Karpas-422 (cell line): Measurements from ENCODE around the gene UBE2Q2. TPM values are rescaled to one million over a fixed set of nuclear protein-coding genes. Genes with fewer than 3 reads are reported as not detected.

ENCODE experiments used
- DNase-seq: peaks from one replicate; pipeline ENCODE4 v3.0.0-alpha.2; 2015
- H2AFZ ChIP-seq: fragments of 200-600 bp; sonication (generic); 2 replicates; pipeline ENCODE4 v1.6.1; 2014; ENCODE audit warnings: antibody characterized with exemption, low read length, mixed read lengths
- H3K27ac ChIP-seq: fragments of 200-600 bp; sonication (generic); 2 replicates; pipeline ENCODE4 v1.5.1; 2014; ENCODE audit warnings: mild to moderate bottlenecking, low read length, moderate library complexity
- H3K27me3 ChIP-seq: fragments of 200-600 bp; sonication (generic); 2 replicates; pipeline ENCODE4 v1.6.1; 2014; ENCODE audit warnings: low read length, mixed read lengths
- H3K36me3 ChIP-seq: fragments of 200-600 bp; sonication (generic); 2 replicates; pipeline ENCODE4 v1.6.1; 2014; ENCODE audit warnings: low read length, mixed read lengths; ENCODE audit not compliant: insufficient read depth
- H3K4me1 ChIP-seq: fragments of 200-600 bp; sonication (generic); 2 replicates; pipeline ENCODE4 v1.6.1; 2014; ENCODE audit warnings: mild to moderate bottlenecking, low read length, mixed read lengths
- H3K4me2 ChIP-seq: fragments of 200-600 bp; sonication (generic); 2 replicates; pipeline ENCODE4 v1.6.1; 2014; ENCODE audit warnings: low read length, low read depth, mild to moderate bottlenecking; ENCODE audit not compliant: poor library complexity, severe bottlenecking
- H3K4me3 ChIP-seq: fragments of 200-600 bp; sonication (generic); 2 replicates; pipeline ENCODE4 v1.5.1; 2014; ENCODE audit warnings: mild to moderate bottlenecking, antibody characterized with exemption, low read length, mixed read lengths
- H3K79me2 ChIP-seq: fragments of 200-600 bp; sonication (generic); 2 replicates; pipeline ENCODE4 v1.6.1; 2014; ENCODE audit warnings: mild to moderate bottlenecking, low read length, mixed read lengths
- H3K9ac ChIP-seq: fragments of 200-600 bp; sonication (generic); 2 replicates; pipeline ENCODE4 v1.6.0; 2014; ENCODE audit warnings: low read length
- H3K9me2 ChIP-seq: fragments of 200-600 bp; sonication (generic), shearing (Covaris generic); replicated peaks from 2 replicates; pipeline ENCODE4 v1.6.0; 2014; ENCODE audit warnings: mild to moderate bottlenecking, low read length, moderate library complexity; ENCODE audit not compliant: insufficient read depth
- H3K9me3 ChIP-seq: fragments of 300-700, 200-600 bp; sonication (generic); 2 replicates; pipeline ENCODE4 v1.6.1; 2014; ENCODE audit warnings: low read length, mixed read lengths
- H4K20me1 ChIP-seq: fragments of 200-600 bp; sonication (generic); 2 replicates; pipeline ENCODE4 v1.6.1; 2014; ENCODE audit warnings: mild to moderate bottlenecking, antibody characterized with exemption, low read length, low read depth; ENCODE audit not compliant: insufficient read depth
- total RNA-seq: library from RNA; depleted of rRNA; stranded (reverse); fragments of >200 nt; shearing (Covaris generic); gene quantifications from 2 replicates; pipeline ENCODE4 v1.2.3, GENCODE V29; 2014; ENCODE audit warnings: low replicate concordance

The UBE2Q2 gene
- total RNA-seq, 1 experiment from 2014 or later = 36.3 TPM

DNA sequence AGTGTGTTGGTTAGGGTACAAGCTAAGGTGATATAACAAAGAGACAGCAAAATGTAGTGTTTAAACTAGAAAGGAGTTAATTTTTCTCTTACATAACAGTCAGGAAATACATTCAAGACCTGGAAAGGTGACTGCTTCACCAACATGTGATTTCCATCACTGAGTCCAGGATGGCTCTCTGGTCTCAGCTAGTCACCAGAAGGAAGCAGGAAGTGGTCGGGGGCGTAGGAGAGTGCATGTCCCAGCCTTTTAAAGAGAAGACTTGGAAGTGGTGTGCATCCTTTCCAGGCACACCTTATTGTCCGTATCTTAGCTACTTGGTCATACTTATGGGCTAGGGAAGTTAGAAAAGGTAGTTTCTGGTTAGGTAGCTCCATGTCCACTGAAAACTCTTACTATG lies 11.1 kb upstream of the UBE2Q2 start:
- no peaks in the 10 kb centered on the region for H3K36me3 ChIP-seq
- H3K27me3 ChIP-seq = no peaks in the 10 kb centered on the region
- H3K9me2 ChIP-seq = no peaks in the 10 kb centered on the region
- no peak overlapping the region for H3K27ac ChIP-seq
- H3K4me3 ChIP-seq = no peak overlapping the region
- H2AFZ ChIP-seq = no peak overlapping the region
- DNase-seq = no peak
- no peaks in the 10 kb centered on the region for H3K79me2 ChIP-seq
- no peak overlapping the region for H3K4me2 ChIP-seq
- no peaks in the 10 kb centered on the region for H3K9me3 ChIP-seq
- peaks cover 9% of the 10 kb centered on the region for H3K4me1 ChIP-seq
- no peak overlapping the region for H3K9ac ChIP-seq
- no peaks in the 10 kb centered on the region for H4K20me1 ChIP-seq

DNA sequence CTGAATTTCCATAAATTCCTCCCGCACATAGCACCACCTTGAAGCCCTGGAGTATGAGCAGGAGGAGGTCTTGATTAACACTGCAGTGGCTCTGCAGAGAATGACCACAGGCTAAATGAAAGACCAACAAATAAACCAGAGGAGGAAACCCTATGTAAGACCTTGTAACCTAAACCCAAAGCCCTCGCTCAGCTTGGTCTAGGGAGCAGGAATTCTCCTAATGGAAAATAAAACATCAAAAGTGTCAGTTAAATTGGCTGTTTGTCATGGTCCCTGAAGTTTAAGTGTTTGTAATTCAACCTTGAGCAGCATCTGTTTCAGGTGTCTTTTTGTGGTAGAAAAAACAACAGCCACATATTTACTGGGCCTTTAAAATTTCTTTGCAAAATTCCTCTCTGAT lies 9.2 kb upstream of the UBE2Q2 start:
- no peak overlapping the region for H3K4me3 ChIP-seq
- DNase-seq = no peak
- no peak overlapping the region for H3K27ac ChIP-seq
- no peaks in the 10 kb centered on the region for H3K9me2 ChIP-seq
- H3K4me1 ChIP-seq = peaks cover 5% of the 10 kb centered on the region
- H3K36me3 ChIP-seq = no peaks in the 10 kb centered on the region
- H3K4me2 ChIP-seq = no peak overlapping the region
- H3K79me2 ChIP-seq = no peaks in the 10 kb centered on the region
- no peaks in the 10 kb centered on the region for H3K27me3 ChIP-seq
- no peak overlapping the region for H3K9ac ChIP-seq
- H2AFZ ChIP-seq = no peak overlapping the region
- H3K9me3 ChIP-seq = no peaks in the 10 kb centered on the region
- no peaks in the 10 kb centered on the region for H4K20me1 ChIP-seq

DNA sequence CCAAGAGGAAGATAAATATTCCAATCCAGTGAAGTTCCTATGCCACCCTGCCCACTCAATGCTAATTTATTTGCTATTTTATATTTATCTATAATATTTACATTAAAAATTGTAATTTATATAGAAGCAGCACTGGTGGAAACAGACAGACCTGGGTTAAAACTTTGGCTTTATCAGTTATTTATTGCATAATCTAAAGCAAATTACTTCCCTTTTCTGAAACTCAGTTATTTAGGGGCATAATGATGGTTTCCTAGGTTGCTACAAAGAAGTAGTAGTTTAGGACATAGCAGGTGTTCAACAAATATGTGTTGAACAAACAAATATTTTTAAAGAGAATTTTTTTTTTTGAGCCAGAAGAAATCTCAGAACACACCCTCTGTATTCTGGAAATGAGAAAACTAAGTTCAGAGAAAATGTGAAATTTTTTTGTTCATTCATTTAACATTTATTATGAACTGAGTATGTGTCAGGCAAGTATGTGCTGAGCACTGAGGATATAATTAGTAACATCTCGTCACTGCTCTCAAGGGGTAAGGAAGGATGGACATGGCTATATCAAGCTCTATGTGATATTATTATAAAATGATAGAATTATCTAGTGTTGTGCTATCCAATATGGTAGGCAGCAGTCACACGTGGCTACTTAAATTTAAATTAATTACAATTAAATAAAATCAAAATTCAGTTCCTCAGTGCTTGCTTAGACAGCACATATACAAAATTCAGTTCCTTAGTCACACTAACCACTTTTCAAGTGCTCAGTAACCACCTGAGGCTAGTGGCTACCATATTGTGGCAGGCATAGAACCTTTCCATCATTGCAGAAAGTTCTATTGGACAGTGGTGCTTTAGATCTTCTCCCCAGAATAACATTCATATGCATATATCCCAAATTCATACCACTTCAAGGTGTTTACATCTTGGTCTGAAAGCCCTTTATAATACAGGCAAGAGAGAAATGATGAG lies 7.0 kb upstream of the UBE2Q2 start:
- Histone ChIP-seq H4K20me1 (no peaks in the 10 kb centered on the region), H3K9me2 (no peaks in the 10 kb centered on the region), H2AFZ (no peak overlapping the region), H3K4me1 (peaks cover 2% of the 10 kb centered on the region; the same call in 1 of the 2 replicates), H3K79me2 (no peaks in the 10 kb centered on the region), H3K4me3 (no peak overlapping the region), H3K36me3 (no peaks in the 10 kb centered on the region), H3K27me3 (no peaks in the 10 kb centered on the region), H3K4me2 (no peak overlapping the region), H3K27ac (no peak overlapping the region), H3K9ac (no peak overlapping the region), H3K9me3 (no peaks in the 10 kb centered on the region)
- DNase-seq = peak; percentile 50

DNA sequence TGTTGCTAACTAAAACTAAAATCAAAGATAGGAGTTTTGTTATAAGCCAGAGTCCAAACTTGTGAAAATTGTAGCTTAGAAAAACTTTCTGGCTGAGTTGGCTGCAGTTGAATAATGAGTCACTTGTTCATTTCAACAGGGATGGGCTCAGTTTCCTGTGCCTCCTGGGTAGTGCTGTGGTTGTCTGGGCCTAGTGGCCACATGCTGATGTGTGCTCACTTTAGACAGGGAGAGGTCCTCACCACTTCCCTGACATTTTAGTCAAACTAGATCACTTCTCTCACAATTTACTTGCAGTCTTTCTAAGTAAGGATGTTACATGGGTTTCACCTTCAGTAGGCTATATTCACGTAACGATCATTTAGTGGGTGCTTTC lies 6.3 kb upstream of the UBE2Q2 start:
- no peak for DNase-seq
- H3K4me1 ChIP-seq = peaks cover 2% of the 10 kb centered on the region; the same call in 1 of the 2 replicates
- H3K9me2 ChIP-seq = no peaks in the 10 kb centered on the region
- no peaks in the 10 kb centered on the region for H3K79me2 ChIP-seq
- H3K4me3 ChIP-seq = no peak overlapping the region
- H3K27ac ChIP-seq = no peak overlapping the region
- H3K4me2 ChIP-seq = no peak overlapping the region
- no peak overlapping the region for H3K9ac ChIP-seq
- no peaks in the 10 kb centered on the region for H4K20me1 ChIP-seq
- no peaks in the 10 kb centered on the region for H3K36me3 ChIP-seq
- H2AFZ ChIP-seq = no peak overlapping the region
- no peaks in the 10 kb centered on the region for H3K9me3 ChIP-seq
- H3K27me3 ChIP-seq = no peaks in the 10 kb centered on the region

DNA sequence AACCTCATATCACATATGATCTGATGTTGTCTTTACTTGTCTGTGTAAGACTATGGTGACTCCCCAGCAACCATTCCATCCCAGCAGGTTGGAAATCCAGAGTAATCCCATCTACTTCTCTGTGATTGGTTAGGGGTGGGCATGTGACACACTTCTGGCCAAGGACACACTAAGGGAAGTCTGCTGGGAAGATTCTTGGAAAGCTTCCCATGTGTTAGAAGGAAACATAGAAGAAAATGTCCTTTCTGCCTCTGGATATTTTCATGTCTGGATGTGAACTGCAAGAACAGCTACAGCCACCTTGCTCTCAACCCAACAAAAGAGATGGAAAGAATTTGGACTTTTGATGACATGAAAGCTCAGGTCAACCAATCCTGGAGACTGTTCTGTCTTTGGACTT lies 2.6 kb upstream of the UBE2Q2 start:
- H3K27ac ChIP-seq = no peak overlapping the region
- no peak overlapping the region for H2AFZ ChIP-seq
- H3K4me2 ChIP-seq = no peak overlapping the region
- H3K4me1 ChIP-seq = peaks cover 27% of the 10 kb centered on the region
- peaks cover 14% of the 10 kb centered on the region for H4K20me1 ChIP-seq
- H3K79me2 ChIP-seq = peaks cover 17% of the 10 kb centered on the region
- H3K36me3 ChIP-seq = no peaks in the 10 kb centered on the region
- H3K9ac ChIP-seq = no peak overlapping the region
- H3K9me2 ChIP-seq = no peaks in the 10 kb centered on the region
- no peak overlapping the region for H3K4me3 ChIP-seq
- no peak for DNase-seq
- 0 out of 2 replicates have a peak, but pooled peaks cover 2% of the 10 kb centered on the region for H3K27me3 ChIP-seq
- H3K9me3 ChIP-seq = no peaks in the 10 kb centered on the region

DNA sequence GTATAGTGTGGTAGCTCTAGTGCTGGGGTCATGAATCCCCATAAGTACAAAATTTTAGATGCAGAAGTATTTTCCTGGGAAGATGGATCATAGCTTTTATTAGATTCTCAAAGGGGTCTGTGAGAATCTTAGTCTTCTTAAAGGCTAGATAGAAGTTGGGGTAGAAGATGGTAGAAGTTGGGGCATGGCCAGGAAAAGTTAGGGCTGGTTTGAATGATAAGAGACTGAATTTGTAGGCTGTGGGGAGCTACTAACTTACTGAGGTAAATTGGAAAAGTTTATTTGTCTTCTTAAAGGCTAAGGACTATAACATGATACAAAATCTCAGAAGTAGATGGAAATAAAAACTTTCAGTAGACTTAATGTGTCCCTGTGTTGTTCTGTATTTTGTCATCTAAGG lies 1.6 kb upstream of the UBE2Q2 start:
- H3K9ac ChIP-seq = no peak overlapping the region
- H4K20me1 ChIP-seq = peaks cover 17% of the 10 kb centered on the region
- H3K27me3 ChIP-seq = 0 out of 2 replicates have a peak, but pooled peaks cover 2% of the 10 kb centered on the region
- H3K27ac ChIP-seq = no peak overlapping the region
- H3K9me2 ChIP-seq = no peaks in the 10 kb centered on the region
- no peak for DNase-seq
- H3K36me3 ChIP-seq = no peaks in the 10 kb centered on the region
- no peak overlapping the region for H3K4me2 ChIP-seq
- H3K4me3 ChIP-seq = no peak overlapping the region
- H3K79me2 ChIP-seq = peaks cover 25% of the 10 kb centered on the region
- peaks cover 27% of the 10 kb centered on the region for H3K4me1 ChIP-seq
- H3K9me3 ChIP-seq = no peaks in the 10 kb centered on the region
- no peak overlapping the region for H2AFZ ChIP-seq

DNA sequence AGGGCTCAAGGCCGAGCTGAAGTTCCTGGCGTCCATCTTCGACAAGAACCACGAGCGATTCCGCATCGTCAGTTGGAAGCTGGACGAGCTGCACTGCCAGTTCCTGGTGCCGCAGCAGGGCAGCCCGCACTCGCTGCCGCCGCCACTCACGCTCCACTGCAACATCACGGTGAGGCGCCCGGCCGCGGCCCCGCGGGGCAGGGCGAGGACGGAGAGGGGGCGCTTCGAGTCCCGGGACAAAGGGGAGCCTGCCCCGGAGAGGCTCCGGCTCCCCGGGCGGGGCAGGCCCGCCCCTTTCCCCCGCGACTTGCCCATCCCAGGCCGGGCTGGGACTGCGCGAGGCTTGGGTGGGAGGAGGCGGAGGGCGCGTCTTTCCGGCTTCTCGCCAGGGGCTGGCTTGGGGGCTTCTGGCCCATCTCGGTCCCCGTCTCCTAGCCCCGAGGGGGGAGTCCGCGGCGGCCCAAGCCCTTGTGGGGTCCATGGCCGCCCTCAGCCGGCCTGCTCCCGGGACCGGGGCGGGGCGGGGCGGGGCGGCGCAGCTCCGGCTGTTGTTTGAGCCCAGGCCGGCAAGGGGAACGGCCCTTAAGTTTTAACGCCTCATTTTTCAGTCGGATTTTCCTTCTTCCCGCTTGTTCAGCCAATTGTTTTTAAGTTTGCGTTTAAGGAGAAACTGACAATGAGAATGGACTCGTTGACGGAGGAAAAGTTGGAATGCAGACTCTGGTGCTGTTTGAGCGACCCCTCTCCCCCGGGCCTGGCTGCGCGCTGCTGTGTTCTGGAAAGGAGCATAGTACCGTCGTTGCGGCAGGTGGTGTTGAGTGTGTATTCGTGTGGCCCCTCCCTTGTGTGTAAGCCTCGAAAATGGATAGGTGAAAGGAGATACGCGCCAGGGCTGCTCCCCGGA lies 683 bp downstream of the UBE2Q2 start:
- Histone ChIP-seq H3K79me2 (peaks cover 48% of the 10 kb centered on the region), H2AFZ (peak overlapping the region; percentile 91; the same call in 1 of the 2 replicates), H3K4me2 (peak overlapping the region; percentile 100), H3K27ac (0 out of 2 replicates have a peak overlapping the region, but pooled peaks have one; percentile 6), H4K20me1 (peaks cover 17% of the 10 kb centered on the region), H3K36me3 (no peaks in the 10 kb centered on the region), H3K4me3 (peak overlapping the region; percentile 80), H3K9me3 (no peaks in the 10 kb centered on the region), H3K4me1 (peaks cover 45% of the 10 kb centered on the region), H3K9me2 (no peaks in the 10 kb centered on the region), H3K27me3 (0 out of 2 replicates have a peak, but pooled peaks cover 2% of the 10 kb centered on the region), H3K9ac (peak overlapping the region; percentile 90)
- peak; percentile 77 for DNase-seq
